Psoas muscle (tissue), 8 donors: ENCODE data around the gene NRM. TPM values are rescaled to one million over a fixed set of nuclear protein-coding genes. Genes with fewer than 3 reads are reported as not detected.
A peak's percentile ranks its signal among the peaks of the same experiment; 100 is the strongest.
"Not testable (repeated sequence)": the region's sequence is repeated elsewhere in the genome, so short reads cannot be mapped to it uniquely, and the experiment has no call there.

ENCODE experiments used
- ATAC-seq, 4 donors: fragments of 200-7000 bp; cut with Tn5 transposase; one replicate each; pipeline ENCODE4 v1.9.1; 2020; ENCODE audit warnings: moderate library complexity in 3 of 4, mild to moderate bottlenecking in 2 of 4
- DNase-seq, 2 donors: peaks; one replicate each; pipeline ENCODE4 v3.0.0-alpha.2; 2020
- H3K27ac ChIP-seq: fragments of 200-600 bp; one replicate; pipeline ENCODE4 v1.8.0; 2022
- H3K27me3 ChIP-seq, 3 donors: fragments of 200-600 bp in 1 of 3; one replicate each; pipeline versions ENCODE4 v1.6.1 to v1.8.0; 2013 to 2022; ENCODE audit warnings: low read length in 2 of 3, mild to moderate bottlenecking in 2 of 3, moderate library complexity in 1 of 3; ENCODE audit not compliant: insufficient read depth in 3 of 3
- H3K36me3 ChIP-seq, 2 donors: fragments of 200-600 bp in 1 of 2; one replicate each; pipeline versions ENCODE4 v1.6.1 to v1.8.0; 2013 to 2022; ENCODE audit warnings: low read depth in 1 of 2, mild to moderate bottlenecking in 1 of 2, moderate library complexity in 1 of 2; ENCODE audit not compliant: insufficient read depth in 1 of 2
- H3K4me1 ChIP-seq: fragments of 200-600 bp; one replicate; pipeline ENCODE4 v1.8.0; 2022
- H3K4me3 ChIP-seq: fragments of 200-600 bp; one replicate; pipeline ENCODE4 v1.8.0; 2022; ENCODE audit warnings: mild to moderate bottlenecking
- H3K9me3 ChIP-seq: fragments of 200-600 bp; one replicate; pipeline ENCODE4 v1.8.0; 2022
- CTCF ChIP-seq: fragments of 200-600 bp; IDR thresholded peaks from one replicate; pipeline ENCODE4 v1.8.0; 2022; ENCODE audit warnings: antibody characterized with exemption
- WGBS, 3 donors: extraction: QIAGEN DNeasy Blood & Tissue Kit; methylation state at CpG; one replicate each; pipeline versions ENCODE4 v1.1.6 to v1.1.7; 2013; 5-methylcytosine and 5-hydroxymethylcytosine counted together
- intact Hi-C, 2 donors: fragments of 100-400 bp; cut with DNase I; formaldehyde crosslinking; loops; one replicate each; pipeline versions ENCODE4 v1.11.0 to v1.14.2; 2022
- polyA plus RNA-seq, 3 donors: library from polyadenylated mRNA; stranded (reverse); fragments of 200-250 nt; gene quantifications; one replicate each; pipeline ENCODE4 v1.2.3, GENCODE V29; 2013
- total RNA-seq, 4 donors: library from RNA; stranded (reverse); fragmentation: NEBNext Ultra II Directional in 2 of 4; extraction: Animal tissue kit (Norgen Biotek cat#: 25700) in 2 of 4; gene quantifications; one replicate each; pipeline versions ENCODE4 v1.2.1 to v1.2.4, GENCODE V29; 2021 to 2023
- donor health status: healthy with polysubstance abuse.
- donor health status: DM: no; HTN: no; CAD: no; lungs with moderate emphysema.
- donor health status: Bipolar disorder and iron deficiency.
- donor health status: healthy.
- donor health status: DM: yes; HTN: yes; CAD: no.
- donor health status: DM: no; HTN: no; CAD: no.
- donor health status: DM: no; HTN: no; CAD: no.
- donor health status: DM: yes; HTN: yes; CAD: no.

NRM gene
- total and polyA plus RNA-seq, 7 donors: 1.8 to 4.1 (median 2.4) TPM

- WGBS, 3 donors: 0 to 1% (median 1%) methylated on average over 35 to 38 of the region's 38 CpGs
- H3K27ac ChIP-seq: peak within 1 kb of the TSS; percentile 98
- peak; percentile 12 for TF ChIP-seq CTCF
- no peaks in the 10 kb centered on the region for H3K9me3 ChIP-seq
- peak within 1 kb of the TSS; percentile 96 for H3K4me3 ChIP-seq
- DNase-seq (peak; percentile 97 to 98), ATAC-seq (peak; percentile 75 to 78 (median 76))
- H3K4me1 ChIP-seq: peaks cover 39% of the 10 kb centered on the region
- intact Hi-C loops: loop anchor here (2.0 to 10.0 kb wide), 4 partner anchors 33 to 175 kb away; partner anchors contain the start of genes ATAT1 (in 1 of the 2), MRPS18B (in 1 of the 2), PPP1R10 (in 1 of the 2) and PPP1R18 (in 1 of the 2)
- peaks cover 4 to 33% of the 10 kb centered on the region in 2 donors for H3K36me3 ChIP-seq
- H3K27me3 ChIP-seq: no peaks in the 10 kb centered on the region
Observed at GRCh38 chr6:30719791-30720737, 29.3 kb upstream of the NRM start, which contains the start of gene TUBB. Gene TUBB (plus strand): TSS chr6:30720352. CDS start chr6:30720507, 155 bp downstream.

- DNase-seq (no peak), ATAC-seq (no peak)
- Histone ChIP-seq H3K36me3 (peaks cover 0 to 33% of the 10 kb centered on the region in 2 donors), H3K4me3 (peak overlapping the region; percentile 96), H3K4me1 (peaks cover 39% of the 10 kb centered on the region), H3K27me3 (no peaks in the 10 kb centered on the region), H3K9me3 (no peaks in the 10 kb centered on the region), H3K27ac (peak overlapping the region; percentile 98)
- WGBS, 3 donors: 32 to 39% (median 34%) methylated on average over 8 of the region's 8 CpGs
- TF ChIP-seq CTCF: no peak
- intact Hi-C loops: loop anchor here in 1 of 2 donors (5.0 kb wide), 1 partner anchor 92 kb away; the partner anchor contains the start of gene ATAT1
Observed at GRCh38 chr6:30719356-30719755, 28.6 kb upstream of the NRM start.

- not testable (repeated sequence) for H3K27me3 ChIP-seq, H3K9me3 ChIP-seq, ATAC-seq, DNase-seq
- peaks cover 33% of the 10 kb centered on the region for H3K4me1 ChIP-seq
- peak overlapping the region; percentile 66 for H3K4me3 ChIP-seq
- WGBS, 3 donors: 77 to 80% (median 79%) methylated on average over 37 of the region's 37 CpGs
- intact Hi-C loops: loop anchor here in 1 of 2 donors (5.0 kb wide), 1 partner anchor 91 kb away; the partner anchor contains the start of gene ATAT1
- peaks cover 0 to 33% of the 10 kb centered on the region in 2 donors for H3K36me3 ChIP-seq
- H3K27ac ChIP-seq: peak overlapping the region; percentile 98
Observed at GRCh38 chr6:30717845-30718720, 27.3 kb upstream of the NRM start.

GRCh38 chr6:30717129-30717844 lies 26.5 kb upstream of the NRM start, which contains the start of gene MDC1:
Gene MDC1 (minus strand): TSS chr6:30717281. CDS start chr6:30715175, 2,106 bp downstream.
- ATAC-seq: peak; percentile 79 to 88 (median 81)
- no peaks in the 10 kb centered on the region for H3K27me3 ChIP-seq
- H3K36me3 ChIP-seq: peaks cover 0 to 33% of the 10 kb centered on the region in 2 donors
- TF ChIP-seq CTCF: peak; percentile 41
- H3K27ac ChIP-seq: peak within 1 kb of the TSS; percentile 98
- H3K4me3 ChIP-seq: peak within 1 kb of the TSS; percentile 66
- intact Hi-C loops: loop anchor here in 1 of 2 donors (5.0 kb wide), 1 partner anchor 90 kb away; the partner anchor contains the start of gene ATAT1
- DNase-seq: peak; percentile 100
- WGBS, 3 donors: 0 to 1% (median 0%) methylated on average over 48 of the region's 48 CpGs
- no peaks in the 10 kb centered on the region for H3K9me3 ChIP-seq
- H3K4me1 ChIP-seq: peaks cover 26% of the 10 kb centered on the region
